SK-N-SH (cell line): Measurements from ENCODE around the gene STAP2. TPM values are rescaled to one million over a fixed set of nuclear protein-coding genes. Genes with fewer than 3 reads are reported as not detected.
A peak's percentile ranks its signal among the peaks of the same experiment; 100 is the strongest.

Source experiments
- CTCF ChIA-PET: fragments of 300-600, 350-600 bp; formaldehyde crosslinking; extraction: SDS; loops from one replicate; lab custom pipeline; 2021; lab: Yijun Ruan, JAX
- POLR2A ChIA-PET: fragments of 350-600 bp; sonication (Branson Sonifier 250); formaldehyde crosslinking; extraction: SDS; loops from one replicate; lab custom pipeline; 2020; ENCODE audit warnings: antibody characterized with exemption, inconsistent platforms; lab: Yijun Ruan, JAX
- DNase-seq: peaks from one replicate; pipeline ENCODE4 v3.0.0; 2012
- H2AFZ ChIP-seq: fragments of 200-600 bp; sonication (generic); 2 replicates; pipeline ENCODE4 v1.8.1; 2016; ENCODE audit warnings: antibody characterized with exemption, mild to moderate bottlenecking, low read depth
- H3F3A ChIP-seq: fragments of 200-600 bp; sonication (generic); replicated peaks from 2 replicates; pipeline ENCODE3; 2016; ENCODE audit warnings: antibody characterized with exemption, mild to moderate bottlenecking; ENCODE audit not compliant: insufficient read depth
- H3K27ac ChIP-seq, 2 experiments: fragments of 200-500 bp in 1 of 2; fragments of 200-600 bp in 1 of 2; sonication (Bioruptor generic) in 1 of 2; sonication (generic), shearing (Covaris generic) in 1 of 2; 2 replicates each; pipeline versions ENCODE4 v1.5.1 to v1.6.1; 2014 to 2016; ENCODE audit warnings: low read depth in 2 of 2, inconsistent platforms in 1 of 2, low read length in 1 of 2, mild to moderate bottlenecking in 1 of 2, mixed read lengths in 1 of 2
- H3K27me3 ChIP-seq: fragments of 200-600 bp; sonication (generic), shearing (Covaris generic); 2 replicates; pipeline ENCODE4 v1.6.1; 2016; ENCODE audit warnings: mixed run types; ENCODE audit not compliant: insufficient read depth
- H3K36me3 ChIP-seq, 2 experiments: fragments of 200-500 bp in 1 of 2; fragments of 200-600 bp in 1 of 2; sonication (Bioruptor generic) in 1 of 2; sonication (generic) in 1 of 2; replicated peaks in 1 of 2; 2 replicates each; pipeline versions ENCODE3 to v1.5.1; 2014 to 2016; ENCODE audit warnings: low read length in 1 of 2, mild to moderate bottlenecking in 1 of 2; ENCODE audit not compliant: insufficient read depth in 2 of 2, control insufficient read depth in 1 of 2
- H3K4me1 ChIP-seq, 2 experiments: fragments of 200-500 bp in 1 of 2; fragments of 200-600 bp in 1 of 2; sonication (Bioruptor generic) in 1 of 2; sonication (generic), shearing (Covaris generic) in 1 of 2; 2 replicates each; pipeline versions ENCODE4 v1.5.1 to v1.6.1; 2014 to 2016; ENCODE audit warnings: low read depth in 1 of 2, low read length in 1 of 2, mixed run types in 1 of 2; ENCODE audit not compliant: insufficient read depth in 2 of 2, control insufficient read depth in 1 of 2
- H3K4me2 ChIP-seq: fragments of 200-600 bp; sonication (generic), shearing (Covaris generic); 2 replicates; pipeline ENCODE4 v1.6.1; 2017; ENCODE audit warnings: mixed run types
- H3K4me3 ChIP-seq, 2 experiments: fragments of 200-500 bp in 1 of 2; fragments of 200-600 bp in 1 of 2; sonication (Bioruptor generic) in 1 of 2; sonication (generic), shearing (Covaris generic) in 1 of 2; 2 replicates each; pipeline versions ENCODE4 v1.5.1 to v1.8.1; 2014 to 2016; ENCODE audit warnings: low read depth in 2 of 2, inconsistent platforms in 1 of 2, low read length in 1 of 2, mild to moderate bottlenecking in 1 of 2, mixed read lengths in 1 of 2, moderate library complexity in 1 of 2
- H3K79me2 ChIP-seq: fragments of 200-600 bp; sonication (generic); 2 replicates; pipeline ENCODE4 v1.8.1; 2017; ENCODE audit warnings: mild to moderate bottlenecking; ENCODE audit not compliant: insufficient read depth
- H3K9ac ChIP-seq: fragments of 200-600 bp; sonication (generic); 2 replicates; pipeline ENCODE4 v1.6.1; 2017; ENCODE audit warnings: mixed run types
- H3K9me2 ChIP-seq: fragments of 200-600 bp; sonication (generic); 2 replicates; pipeline ENCODE4 v1.6.1; 2017; ENCODE audit warnings: mixed run types
- H3K9me3 ChIP-seq: fragments of 200-600 bp; sonication (generic); 2 replicates; pipeline ENCODE4 v1.6.1; 2017; ENCODE audit warnings: mixed run types, mild to moderate bottlenecking, moderate library complexity
- H4K20me1 ChIP-seq: fragments of 200-600 bp; sonication (generic); 2 replicates; pipeline ENCODE4 v1.6.1; 2017; ENCODE audit warnings: mild to moderate bottlenecking, mixed run types; ENCODE audit not compliant: insufficient read depth
- CHD2 ChIP-seq: fragments of 150-350 bp; IDR thresholded peaks from 2 replicates; pipeline ENCODE4 v1.6.1; 2018; ENCODE audit warnings: low read length; ENCODE audit not compliant: partially characterized antibody
- ELF1 ChIP-seq: IDR thresholded peaks from 2 replicates; pipeline ENCODE4 v1.4.0; 2012
- EP300 ChIP-seq, 2 experiments: IDR thresholded peaks; 2 replicates each; pipeline versions ENCODE4 v1.4.0 to v1.6.1; 2012; ENCODE audit warnings: borderline replicate concordance in 1 of 2, low read depth in 1 of 2, low read length in 1 of 2
- EZH2phosphoT487 ChIP-seq: fragments of 200-600 bp; sonication (generic); IDR thresholded peaks from 2 replicates; pipeline ENCODE4 v1.6.1; 2017; ENCODE audit warnings: low read depth, mixed run types, mild to moderate bottlenecking, antibody characterized with exemption, moderate library complexity, borderline replicate concordance
- FOSL2 ChIP-seq: IDR thresholded peaks from 2 replicates; pipeline ENCODE4 v1.4.0; 2012; ENCODE audit warnings: low read depth, mild to moderate bottlenecking, moderate library complexity, borderline replicate concordance
- FOXJ3 ChIP-seq: sonication (generic); formaldehyde crosslinking; IDR thresholded peaks from 2 replicates; pipeline ENCODE4 v1.5.1; 2020; ENCODE audit warnings: mild to moderate bottlenecking, missing genetic modification reagents
- FOXM1 ChIP-seq: IDR thresholded peaks from 2 replicates; pipeline ENCODE4 v1.4.0; 2012; ENCODE audit warnings: low read depth, mild to moderate bottlenecking
- GABPA ChIP-seq: IDR thresholded peaks from 2 replicates; pipeline ENCODE4 v1.4.0; 2012; ENCODE audit warnings: low read depth, mild to moderate bottlenecking
- MEF2A ChIP-seq: IDR thresholded peaks from 2 replicates; pipeline ENCODE4 v1.4.0; 2012; ENCODE audit warnings: low read depth, borderline replicate concordance
- NRF1 ChIP-seq: IDR thresholded peaks from 2 replicates; pipeline ENCODE4 v1.6.1; 2012; ENCODE audit warnings: low read depth, mild to moderate bottlenecking, low read length
- PBX3 ChIP-seq: IDR thresholded peaks from 2 replicates; pipeline ENCODE4; 2012
- POLR2AphosphoS5 ChIP-seq: IDR thresholded peaks from 2 replicates; pipeline ENCODE4 v1.6.1; 2012; ENCODE audit warnings: low read depth, low read length
- RAD21 ChIP-seq: IDR thresholded peaks from 2 replicates; pipeline ENCODE4 v1.6.1; 2012; ENCODE audit warnings: mild to moderate bottlenecking, low read length
- RCOR1 ChIP-seq: fragments of 150-350 bp; IDR thresholded peaks from 2 replicates; pipeline ENCODE4 v1.6.1; 2017; ENCODE audit warnings: antibody characterized with exemption, low read length
- RXRA ChIP-seq: IDR thresholded peaks from 2 replicates; pipeline ENCODE4 v1.4.0; 2012; ENCODE audit warnings: low read depth, mild to moderate bottlenecking, borderline replicate concordance
- TAF1 ChIP-seq: IDR thresholded peaks from 2 replicates; pipeline ENCODE4 v1.6.1; 2012; ENCODE audit warnings: low read depth, mild to moderate bottlenecking, low read length, moderate library complexity, borderline replicate concordance
- TCF12 ChIP-seq: IDR thresholded peaks from 2 replicates; pipeline ENCODE4 v1.4.0; 2012
- USF1 ChIP-seq: IDR thresholded peaks from 2 replicates; pipeline ENCODE4 v1.4.0; 2012; ENCODE audit warnings: low read depth, borderline replicate concordance
- USF2 ChIP-seq: fragments of 150-350 bp; IDR thresholded peaks from 2 replicates; pipeline ENCODE4 v1.6.1; 2017; ENCODE audit warnings: antibody characterized with exemption, low read length, low read depth, borderline replicate concordance
- YY1 ChIP-seq: IDR thresholded peaks from 2 replicates; pipeline ENCODE4 v1.4.0; 2012; ENCODE audit warnings: low read depth, mild to moderate bottlenecking
- ZBTB33 ChIP-seq: IDR thresholded peaks from 2 replicates; pipeline ENCODE4 v1.4.0; 2012; ENCODE audit warnings: low read depth, borderline replicate concordance
- WGBS: methylation state at CpG from one replicate; pipeline ENCODE4 v1.1.6; 2017; ENCODE audit warnings: low lambda C conversion rate; 5-methylcytosine and 5-hydroxymethylcytosine counted together
- polyA plus RNA-seq, 3 experiments: library from polyadenylated mRNA; depleted of rRNA; stranded (reverse); fragments of >200 nt; gene quantifications; 2 replicates each; pipeline ENCODE4 v1.2.3, GENCODE V29; 2012
- TF ChIP-seq, protein P1 (sequence below): fragments of 150-350 bp; IDR thresholded peaks from 2 replicates; pipeline ENCODE4 v1.6.1; 2016; ENCODE audit warnings: mild to moderate bottlenecking, low read depth, low read length

The STAP2 gene
- polyA plus RNA-seq, 1 of the 3 experiments (the other 2 are of a cell fraction): 7.6 TPM

GRCh38 chr19:4342314-4342614 is 3.6 kb upstream of the STAP2 start:
- H3K36me3 ChIP-seq: peaks cover 0 to 2% of the 10 kb centered on the region in 2 experiments
- no peaks in the 10 kb centered on the region for H3K27me3 ChIP-seq
- no peaks in the 10 kb centered on the region for H4K20me1 ChIP-seq
- H3K79me2 ChIP-seq: 0 out of 2 replicates have a peak, but pooled peaks cover 5% of the 10 kb centered on the region
- no peak for DNase-seq
- TF ChIP-seq CHD2 (no peak), RXRA (no peak)
- peak overlapping the region; percentile 77 for H2AFZ ChIP-seq
- H3K27ac ChIP-seq: peak overlapping the region; percentile 69 to 91
- peak overlapping the region; percentile 84 for H3K4me2 ChIP-seq
- 5% methylated on average over 10 of the region's 10 CpGs for WGBS
- CTCF ChIA-PET: interaction anchor here (1.0 to 4.7 kb wide), 10 partner anchors 11 to 110 kb away, joined by 3 to 50 read pairs (median 4); partner anchors contain the start of gene SH3GL1
- H3F3A ChIP-seq: no peaks in the 10 kb centered on the region
- H3K9me2 ChIP-seq: no peaks in the 10 kb centered on the region
- POLR2A ChIA-PET: interaction anchor here (0.8 to 3.6 kb wide), 17 partner anchors 9 to 107 kb away, joined by 3 to 32 read pairs (median 5); partner anchors contain the start of genes FSD1, SH3GL1, SHD and YJU2
- H3K9me3 ChIP-seq: no peaks in the 10 kb centered on the region
- H3K4me1 ChIP-seq: peaks cover 0 to 11% of the 10 kb centered on the region in 2 experiments; a peak in 1 of 4 replicates
- H3K9ac ChIP-seq: peak overlapping the region; percentile 78
- peak overlapping the region; percentile 61 to 63 for H3K4me3 ChIP-seq

DNA sequence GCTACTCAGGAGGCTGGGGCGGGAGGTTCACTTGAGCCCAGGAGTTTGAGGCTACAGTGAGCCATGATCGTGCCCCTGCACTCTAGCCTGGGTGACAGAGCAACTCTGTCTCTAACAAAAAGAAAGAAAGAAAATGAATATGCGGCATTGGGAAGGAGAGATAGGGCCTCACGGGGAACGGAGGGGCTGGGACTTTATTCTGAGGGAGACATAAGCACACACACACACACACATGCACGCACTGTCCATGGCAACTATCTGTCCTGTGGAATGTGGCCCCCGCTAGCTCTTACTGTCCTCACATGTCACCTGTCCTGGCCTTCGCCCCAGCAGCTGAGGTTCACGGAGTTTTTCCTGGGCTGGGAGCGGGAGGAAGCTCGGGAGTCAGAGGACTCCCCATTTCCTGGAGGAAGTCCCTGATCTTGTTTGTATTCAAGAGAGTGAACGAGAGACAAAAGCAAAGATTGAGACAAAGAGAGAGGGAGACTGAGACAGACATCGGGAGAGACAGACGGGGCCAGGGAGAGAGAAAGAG is 654 bp downstream of the STAP2 start:
- no peak overlapping the region for H3K27ac ChIP-seq
- H3K79me2 ChIP-seq: no peaks in the 10 kb centered on the region
- H4K20me1 ChIP-seq: no peaks in the 10 kb centered on the region
- no peaks in the 10 kb centered on the region for H3K9me2 ChIP-seq
- ChIA-PET POLR2A (no interaction called here), CTCF (interaction anchor here (0.9 to 2.2 kb wide), 4 partner anchors 15 to 71 kb away, joined by 3 to 9 read pairs (median 6); no protein-coding TSS in a partner anchor)
- H3F3A ChIP-seq: no peaks in the 10 kb centered on the region
- H3K9ac ChIP-seq: no peak overlapping the region
- no peak overlapping the region for H3K4me2 ChIP-seq
- H2AFZ ChIP-seq: no peak overlapping the region
- DNase-seq: no peak
- no peak overlapping the region for H3K4me3 ChIP-seq
- no peaks in the 10 kb centered on the region for H3K36me3 ChIP-seq
- peaks cover 0 to 5% of the 10 kb centered on the region in 2 experiments; a peak in 1 of 4 replicates for H3K4me1 ChIP-seq
- no peaks in the 10 kb centered on the region for H3K9me3 ChIP-seq
- no peaks in the 10 kb centered on the region for H3K27me3 ChIP-seq
- no peak for TF ChIP-seq ELF1
- TF ChIP-seq USF1: no peak
- no peak for TF ChIP-seq POLR2AphosphoS5
- TF ChIP-seq FOXJ3 (CRISPR knock-in tag): no peak
- TF ChIP-seq TAF1: no peak
- TF ChIP-seq FOXM1: no peak
- TF ChIP-seq FOSL2: no peak
- TF ChIP-seq RCOR1: no peak
- TF ChIP-seq ZBTB33: no peak
- no peak for TF ChIP-seq RAD21
- TF ChIP-seq TCF12: no peak
- TF ChIP-seq, protein P1, sequence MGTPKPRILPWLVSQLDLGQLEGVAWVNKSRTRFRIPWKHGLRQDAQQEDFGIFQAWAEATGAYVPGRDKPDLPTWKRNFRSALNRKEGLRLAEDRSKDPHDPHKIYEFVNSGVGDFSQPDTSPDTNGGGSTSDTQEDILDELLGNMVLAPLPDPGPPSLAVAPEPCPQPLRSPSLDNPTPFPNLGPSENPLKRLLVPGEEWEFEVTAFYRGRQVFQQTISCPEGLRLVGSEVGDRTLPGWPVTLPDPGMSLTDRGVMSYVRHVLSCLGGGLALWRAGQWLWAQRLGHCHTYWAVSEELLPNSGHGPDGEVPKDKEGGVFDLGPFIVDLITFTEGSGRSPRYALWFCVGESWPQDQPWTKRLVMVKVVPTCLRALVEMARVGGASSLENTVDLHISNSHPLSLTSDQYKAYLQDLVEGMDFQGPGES: no peak
- TF ChIP-seq GABPA: no peak
- TF ChIP-seq USF2: no peak
- TF ChIP-seq EZH2phosphoT487: no peak
- no peak for TF ChIP-seq YY1
- TF ChIP-seq NRF1: no peak
- no peak for TF ChIP-seq EP300 (IDR thresholded peaks at IDR 0.05; ENCODE audit: borderline replicate concordance in 1 of 2, low read depth in 1 of 2, low read length in 1 of 2)
- TF ChIP-seq MEF2A: no peak
- no peak for TF ChIP-seq PBX3
- 76% methylated on average over 13 of the region's 14 CpGs for WGBS
